H9 (cell line): ENCODE measurements around the gene HHIP. TPM values are rescaled to one million over a fixed set of nuclear protein-coding genes. Genes with fewer than 3 reads are reported as not detected.

Experiments
- DNase-seq: peaks from one replicate; pipeline ENCODE4 v3.0.0-alpha.2; 2017
- H2AFZ ChIP-seq: one replicate; pipeline ENCODE4 v1.6.1; 2013; ENCODE audit warnings: mild to moderate bottlenecking, low read length, control low read depth, moderate library complexity
- H2AK5ac ChIP-seq: 2 replicates; pipeline ENCODE4 v1.6.1; 2013; ENCODE audit warnings: low read length, control low read depth, mixed read lengths; ENCODE audit not compliant: insufficient read length
- H2BK120ac ChIP-seq: one replicate; pipeline ENCODE4 v1.6.1; 2013; ENCODE audit warnings: low read depth, mild to moderate bottlenecking, low read length, control low read depth, inconsistent platforms; ENCODE audit not compliant: poor library complexity, severe bottlenecking
- H2BK12ac ChIP-seq: 2 replicates; pipeline ENCODE4 v1.6.1; 2013; ENCODE audit warnings: low read length, control low read depth, mixed read lengths, low read depth; ENCODE audit not compliant: insufficient read length
- H2BK15ac ChIP-seq: 2 replicates; pipeline ENCODE4 v1.6.1; 2013; ENCODE audit warnings: low read depth, low read length, control low read depth
- H2BK20ac ChIP-seq: one replicate; pipeline ENCODE4 v1.6.1; 2013; ENCODE audit warnings: low read depth, mild to moderate bottlenecking, low read length, control low read depth, inconsistent platforms; ENCODE audit not compliant: poor library complexity, severe bottlenecking
- H2BK5ac ChIP-seq: 2 replicates; pipeline ENCODE4 v1.6.1; 2013; ENCODE audit warnings: low read length, control low read depth, mixed read lengths; ENCODE audit not compliant: insufficient read length
- H3K14ac ChIP-seq: 2 replicates; pipeline ENCODE4 v1.6.1; 2013; ENCODE audit warnings: low read length, control low read depth; ENCODE audit not compliant: insufficient read depth
- H3K18ac ChIP-seq: 2 replicates; pipeline ENCODE4 v1.6.1; 2013; ENCODE audit warnings: low read depth, mild to moderate bottlenecking, mixed read lengths, low read length, control low read depth; ENCODE audit not compliant: insufficient read length
- H3K23ac ChIP-seq: 2 replicates; pipeline ENCODE4 v1.6.1; 2013; ENCODE audit warnings: low read length, control low read depth, mixed read lengths, low read depth; ENCODE audit not compliant: insufficient read length
- H3K23me2 ChIP-seq: 2 replicates; pipeline ENCODE4 v1.6.1; 2013; ENCODE audit warnings: low read depth, mild to moderate bottlenecking, mixed read lengths, low read length, control low read depth; ENCODE audit not compliant: insufficient read length, poor library complexity, severe bottlenecking
- H3K27ac ChIP-seq: 2 replicates; pipeline ENCODE4 v1.5.1; 2013; ENCODE audit warnings: low read length, control low read depth, mixed read lengths, low read depth; ENCODE audit not compliant: insufficient read length
- H3K27me3 ChIP-seq: 2 replicates; pipeline ENCODE4 v1.6.1; 2013; ENCODE audit warnings: low read length, control low read depth, inconsistent platforms; ENCODE audit not compliant: insufficient read depth
- H3K4ac ChIP-seq: 2 replicates; pipeline ENCODE4 v1.6.1; 2013; ENCODE audit warnings: low read depth, mild to moderate bottlenecking, control low read depth, inconsistent platforms, low read length, moderate library complexity
- H3K4me1 ChIP-seq: 2 replicates; pipeline ENCODE4 v1.6.1; 2013; ENCODE audit warnings: low read length, control low read depth, inconsistent platforms; ENCODE audit not compliant: insufficient read depth
- H3K4me2 ChIP-seq: 2 replicates; pipeline ENCODE4 v1.6.1; 2013; ENCODE audit warnings: low read length, control low read depth, mixed read lengths; ENCODE audit not compliant: insufficient read length, insufficient read depth
- H3K56ac ChIP-seq: 2 replicates; pipeline ENCODE4 v1.6.1; 2013; ENCODE audit warnings: low read depth, mild to moderate bottlenecking, mixed read lengths, low read length, control low read depth; ENCODE audit not compliant: insufficient read length
- H3K79me1 ChIP-seq: 2 replicates; pipeline ENCODE4 v1.6.1; 2013; ENCODE audit warnings: low read depth, mild to moderate bottlenecking, moderate library complexity, low read length, control low read depth, inconsistent platforms; ENCODE audit not compliant: insufficient read depth, poor library complexity, severe bottlenecking
- H3K79me2 ChIP-seq: 2 replicates; pipeline ENCODE4 v1.6.1; 2013; ENCODE audit warnings: low read length, control low read depth, inconsistent platforms; ENCODE audit not compliant: insufficient read depth
- H3K9ac ChIP-seq: 2 replicates; pipeline ENCODE4 v1.6.1; 2013; ENCODE audit warnings: low read length, control low read depth, mixed read lengths; ENCODE audit not compliant: insufficient read length; ENCODE audit errors: extremely low read depth
- H3K9me3 ChIP-seq: one replicate; pipeline ENCODE4 v1.6.1; 2013; ENCODE audit warnings: low read depth, low read length, inconsistent platforms; ENCODE audit not compliant: control insufficient read depth
- H3T11ph ChIP-seq: one replicate; pipeline ENCODE4 v1.6.1; 2013; ENCODE audit warnings: mild to moderate bottlenecking, low read length, control low read depth, inconsistent platforms
- H4K20me1 ChIP-seq: one replicate; pipeline ENCODE4 v1.6.1; 2013; ENCODE audit not compliant: control insufficient read depth, insufficient read length, insufficient read depth
- H4K5ac ChIP-seq: 2 replicates; pipeline ENCODE4 v1.6.1; 2013; ENCODE audit warnings: low read depth, mild to moderate bottlenecking, mixed read lengths, low read length, control low read depth; ENCODE audit not compliant: insufficient read length
- H4K8ac ChIP-seq: replicated peaks from 2 replicates; pipeline ENCODE4 v1.6.1; 2013; ENCODE audit warnings: low read length, control low read depth, mixed read lengths, low read depth; ENCODE audit not compliant: insufficient read length
- H4K91ac ChIP-seq: 2 replicates; pipeline ENCODE4 v1.6.1; 2013; ENCODE audit warnings: low read depth, mild to moderate bottlenecking, moderate library complexity, mixed read lengths, low read length, control low read depth; ENCODE audit not compliant: insufficient read length
- H3K27ac Mint-ChIP-seq, 3 experiments: 2 replicates in 2 of 3; 3 replicates in 1 of 3; pipeline ENCODE4 v1.8.0; 2020 to 2021; ENCODE audit warnings: mixed read lengths in 3 of 3, mild to moderate bottlenecking in 1 of 3, moderate library complexity in 1 of 3
- H3K27me3 Mint-ChIP-seq: 2 replicates; pipeline ENCODE4 v1.8.0; 2021; ENCODE audit warnings: low read depth, mild to moderate bottlenecking, moderate library complexity, mixed read lengths
- H3K36me3 Mint-ChIP-seq, 3 experiments: 2 replicates in 2 of 3; 3 replicates in 1 of 3; pipeline ENCODE4 v1.8.0; 2020 to 2021; ENCODE audit warnings: low read depth in 3 of 3, mixed read lengths in 3 of 3; ENCODE audit not compliant: insufficient read depth in 1 of 3
- H3K4me1 Mint-ChIP-seq, 2 experiments: 2 replicates each; pipeline ENCODE4 v1.8.0; 2020; ENCODE audit warnings: mixed read lengths in 2 of 2
- H3K4me3 Mint-ChIP-seq, 2 experiments: 2 replicates in 1 of 2; 3 replicates in 1 of 2; pipeline ENCODE4 v1.8.0; 2020 to 2021; ENCODE audit warnings: mild to moderate bottlenecking in 2 of 2, mixed read lengths in 2 of 2, moderate library complexity in 1 of 2
- H3K9me3 Mint-ChIP-seq, 2 experiments: 2 replicates in 1 of 2; 3 replicates in 1 of 2; pipeline ENCODE4 v1.8.0; 2020; ENCODE audit warnings: mild to moderate bottlenecking in 2 of 2, mixed read lengths in 2 of 2, moderate library complexity in 1 of 2
- CTCF ChIP-seq: fragments of 200-600 bp; sonication (generic); conservative IDR thresholded peaks from 3 replicates; pipeline ENCODE4 v1.8.0; 2021; ENCODE audit warnings: antibody characterized with exemption, mild to moderate bottlenecking
- WGBS: extraction: QIAGEN DNeasy Blood & Tissue Kit; methylation state at CpG from one replicate; pipeline ENCODE4 v1.1.7; 2013; ENCODE audit warnings: missing lambda C conversion rate, low lambda C conversion rate, mixed read lengths; ENCODE audit not compliant: insufficient read length; ENCODE audit errors: extremely low coverage; 5-methylcytosine and 5-hydroxymethylcytosine counted together
- total RNA-seq: library from RNA; stranded (reverse); gene quantifications from 2 replicates; pipeline ENCODE4 v1.2.1, GENCODE V29; 2021

Gene HHIP
- total RNA-seq, 1 experiment from 2014 or later: 3.8 TPM

GRCh38 chr4:144705601-144706590 is 59.9 kb downstream of the HHIP start:
- Histone ChIP-seq H2AK5ac (no peak overlapping the region), H3K27me3 (no peaks in the 10 kb centered on the region), H3K79me2 (no peaks in the 10 kb centered on the region; the same call in 1 of the 2 replicates), H3K56ac (no peak overlapping the region), H4K20me1 (no peaks in the 10 kb centered on the region), H3K14ac (no peak overlapping the region), H2BK5ac (no peak overlapping the region), H4K5ac (no peak overlapping the region), H3K4me1 (no peaks in the 10 kb centered on the region), H4K8ac (no peak overlapping the region), H3K18ac (no peak overlapping the region), H3K79me1 (no peaks in the 10 kb centered on the region), H2BK20ac (no peak overlapping the region), H3K23me2 (no peaks in the 10 kb centered on the region), H2BK15ac (no peak overlapping the region), H2BK120ac (no peak overlapping the region), H3K23ac (no peak overlapping the region), H3T11ph (no peak overlapping the region), H3K9ac (no peak overlapping the region), H3K9me3 (no peaks in the 10 kb centered on the region), H3K4me2 (no peak overlapping the region), H4K91ac (no peak overlapping the region), H2BK12ac (no peak overlapping the region), H2AFZ (no peak overlapping the region), H3K4ac (no peak overlapping the region), H3K27ac (no peak overlapping the region)
- H3K4me3 Mint-ChIP-seq: no peak overlapping the region
- no peak overlapping the region for H3K27ac Mint-ChIP-seq
- no peaks in the 10 kb centered on the region for H3K9me3 Mint-ChIP-seq
- no peak for TF ChIP-seq CTCF
- no CpG with 5 or more reads among the region's 6 CpGs for WGBS
- DNase-seq: no peak
- no peaks in the 10 kb centered on the region; a peak in 1 of 7 replicates for H3K36me3 Mint-ChIP-seq
- no peaks in the 10 kb centered on the region; the same call in 1 of the 2 replicates for H3K27me3 Mint-ChIP-seq
- peaks cover 18 to 29% of the 10 kb centered on the region in 2 experiments for H3K4me1 Mint-ChIP-seq
